IPS-18a (cell line): Measurements from ENCODE around the gene MAU2.

Experiments used
- H3K27ac ChIP-seq: one replicate; pipeline ENCODE4 v1.5.1; 2013; ENCODE audit warnings: low read length
- H3K27me3 ChIP-seq: one replicate; pipeline ENCODE4 v1.6.1; 2013; ENCODE audit warnings: mild to moderate bottlenecking, low read length; ENCODE audit not compliant: control insufficient read depth, insufficient read depth
- H3K36me3 ChIP-seq: one replicate; pipeline ENCODE4 v1.6.1; 2013; ENCODE audit warnings: low read depth, low read length; ENCODE audit not compliant: control insufficient read depth
- H3K4me1 ChIP-seq: one replicate; pipeline ENCODE4 v1.6.1; 2013; ENCODE audit warnings: low read depth, low read length; ENCODE audit not compliant: control insufficient read depth
- H3K4me3 ChIP-seq: one replicate; pipeline ENCODE4 v1.5.1; 2013; ENCODE audit warnings: low read length
- H3K9ac ChIP-seq: one replicate; pipeline ENCODE4 v1.6.1; 2013; ENCODE audit warnings: mild to moderate bottlenecking, low read length, moderate library complexity
- H3K9me3 ChIP-seq: one replicate; pipeline ENCODE4 v1.6.1; 2013; ENCODE audit warnings: low read depth, low read length; ENCODE audit not compliant: control insufficient read depth

Gene MAU2

GRCh38 chr19:19407633-19407930 is 87.0 kb downstream of the MAU2 start:
- Histone ChIP-seq H3K27ac (no peak overlapping the region), H3K4me3 (peak overlapping the region; percentile 83), H3K9ac (no peak overlapping the region)

More at GRCh38 chr19:19407633-19407930, 87.0 kb downstream of the MAU2 start:
- Histone ChIP-seq H3K36me3 (peaks cover 3% of the 10 kb centered on the region), H3K9me3 (no peaks in the 10 kb centered on the region), H3K4me1 (peaks cover 44% of the 10 kb centered on the region), H3K27me3 (peaks cover 9% of the 10 kb centered on the region)
